OCI-LY7 (cell line): ENCODE data around the gene AFDN. TPM values are rescaled to one million over a fixed set of nuclear protein-coding genes. Genes with fewer than 3 reads are reported as not detected.

ENCODE experiments used
- BruUV-seq: library from RNA; stranded (reverse); fragments of 400-500 nt; replicated peaks from 2 replicates; lab custom pipeline; 2021; lab: Mats Ljungman, UMichigan
- CTCF ChIA-PET: fragments of 300-600 bp; sonication (Branson Sonifier 250); formaldehyde crosslinking; loops from one replicate; lab custom pipeline; 2022; ENCODE audit warnings: antibody characterized with exemption; ENCODE audit not compliant: unreplicated experiment; lab: Charles Lee
- POLR2A ChIA-PET: fragments of 300-600 bp; sonication (Branson Sonifier 250); formaldehyde crosslinking; loops from one replicate; lab custom pipeline; 2022; ENCODE audit warnings: antibody characterized with exemption; lab: Charles Lee
- DNase-seq: peaks from one replicate; pipeline ENCODE4 v3.0.0-alpha.2; 2015; ENCODE audit warnings: low spot score
- H2AFZ ChIP-seq: fragments of 200-600 bp; sonication (generic), shearing (Covaris generic); 2 replicates; pipeline ENCODE4 v1.6.1; 2014; ENCODE audit warnings: mild to moderate bottlenecking, antibody characterized with exemption, low read length, moderate library complexity
- H3K27ac ChIP-seq: fragments of 200-600 bp; sonication (generic); 2 replicates; pipeline ENCODE4 v1.5.1; 2014; ENCODE audit warnings: mixed run types, low read depth, mild to moderate bottlenecking, moderate library complexity, low read length, inconsistent platforms; ENCODE audit not compliant: poor library complexity, severe bottlenecking
- H3K36me3 ChIP-seq: fragments of 200-600 bp; sonication (generic); 2 replicates; pipeline ENCODE4 v1.6.1; 2014; ENCODE audit warnings: mild to moderate bottlenecking, antibody characterized with exemption, low read length, moderate library complexity, mixed read lengths; ENCODE audit not compliant: insufficient read depth
- H3K4me1 ChIP-seq: fragments of 200-600 bp; sonication (generic); 2 replicates; pipeline ENCODE4 v1.5.1; 2014; ENCODE audit warnings: mild to moderate bottlenecking, low read length; ENCODE audit not compliant: insufficient read depth, poor library complexity, severe bottlenecking
- H3K4me2 ChIP-seq: fragments of 200-600 bp; sonication (generic); 2 replicates; pipeline ENCODE4 v1.6.1; 2014; ENCODE audit warnings: mild to moderate bottlenecking, low read length
- H3K4me3 ChIP-seq: fragments of 200-600 bp; sonication (generic); 2 replicates; pipeline ENCODE4 v1.5.1; 2014; ENCODE audit warnings: mild to moderate bottlenecking, low read depth, low read length; ENCODE audit not compliant: poor library complexity, severe bottlenecking
- H3K79me2 ChIP-seq: fragments of 200-600 bp; sonication (generic); 2 replicates; pipeline ENCODE4 v1.6.1; 2016; ENCODE audit warnings: low read depth, mild to moderate bottlenecking, low read length, moderate library complexity, mixed read lengths; ENCODE audit not compliant: insufficient read depth
- H3K9me2 ChIP-seq: fragments of 200-600 bp; sonication (generic); 2 replicates; pipeline ENCODE4 v1.6.1; 2016; ENCODE audit warnings: mild to moderate bottlenecking, low read length, mixed read lengths; ENCODE audit not compliant: insufficient read depth
- H3K9me3 ChIP-seq: fragments of 200-600 bp; sonication (generic); 2 replicates; pipeline ENCODE4 v1.6.1; 2014; ENCODE audit warnings: mild to moderate bottlenecking, mixed run types, low read length, mixed read lengths
- H4K20me1 ChIP-seq: fragments of 200-600 bp; sonication (generic); 2 replicates; pipeline ENCODE4 v1.6.1; 2014; ENCODE audit warnings: mild to moderate bottlenecking, antibody characterized with exemption, low read length, moderate library complexity, mixed read lengths; ENCODE audit not compliant: insufficient read depth
- CTCF ChIP-seq: fragments of 200-600 bp; sonication (generic); conservative IDR thresholded peaks from 2 replicates; pipeline ENCODE4 v1.5.1; 2014; ENCODE audit warnings: mild to moderate bottlenecking, antibody characterized with exemption, low read length, moderate library complexity, mixed read lengths
- EZH2phosphoT487 ChIP-seq: fragments of 200-600 bp; sonication (generic); IDR thresholded peaks from 2 replicates; pipeline ENCODE4 v1.6.1; 2018; ENCODE audit warnings: low read depth, borderline replicate concordance, mild to moderate bottlenecking, mixed run types, antibody characterized with exemption, low read length, moderate library complexity, mixed read lengths
- intact Hi-C: fragments of 100-400 bp; cut with micrococcal nuclease; formaldehyde crosslinking; loops from one replicate; pipeline ENCODE4 v1.10.0; 2022; ENCODE audit not compliant: unreplicated experiment
- total RNA-seq, 2 experiments: library from RNA; depleted of rRNA in 1 of 2; stranded (reverse); fragments of >200 nt in 1 of 2; shearing (Covaris generic) in 1 of 2; gene quantifications; 2 replicates each; pipeline ENCODE4 v1.2.3, GENCODE V29; 2014 to 2022

The AFDN gene
- total RNA-seq, 2 experiments from 2014 or later, result 43.6 to 71.6 TPM

GRCh38 chr6:167910652-167911051 is 83.9 kb downstream of the AFDN start:
- H3K4me3 ChIP-seq, result no peak overlapping the region
- H3K9me2 ChIP-seq, result no peaks in the 10 kb centered on the region
- no peaks in the 10 kb centered on the region for H3K4me1 ChIP-seq
- no peaks in the 10 kb centered on the region for H3K79me2 ChIP-seq
- no peak for TF ChIP-seq CTCF
- TF ChIP-seq EZH2phosphoT487, result no peak
- intact Hi-C loops, result no loop called here
- POLR2A ChIA-PET, result interaction anchor here (1.4 kb wide), 1 partner anchor 14 kb away, joined by 4 read pairs; no protein-coding TSS in a partner anchor
- BruUV-seq, result no TSS peak
- no peak overlapping the region for H3K27ac ChIP-seq
- H4K20me1 ChIP-seq, result no peaks in the 10 kb centered on the region
- no peaks in the 10 kb centered on the region for H3K36me3 ChIP-seq
- H2AFZ ChIP-seq, result no peak overlapping the region
- DNase-seq, result no peak
- CTCF ChIA-PET, result no interaction called here
- no peaks in the 10 kb centered on the region for H3K9me3 ChIP-seq
- no peak overlapping the region for H3K4me2 ChIP-seq

DNA sequence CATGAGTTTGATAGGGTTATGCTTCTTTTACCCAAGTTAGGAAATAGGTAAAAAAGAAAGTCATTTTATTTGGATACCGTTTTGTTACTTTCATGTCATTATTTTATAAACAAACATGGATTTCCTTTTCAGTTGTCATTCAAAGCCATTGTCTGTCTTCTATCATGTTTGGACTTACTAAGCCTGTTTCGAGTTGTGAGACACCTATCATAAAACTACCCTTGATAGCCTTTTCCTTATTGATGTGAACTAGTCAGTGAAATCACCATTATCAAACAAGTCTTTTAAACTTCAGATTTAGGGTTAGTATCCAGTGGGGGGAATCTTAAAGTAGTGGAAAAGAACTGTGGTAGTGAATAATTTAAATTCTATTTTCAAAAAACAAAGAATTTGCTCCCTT is 85.8 kb downstream of the AFDN start:
- ChIA-PET POLR2A (no interaction called here), CTCF (no interaction called here)
- no peaks in the 10 kb centered on the region for H4K20me1 ChIP-seq
- no peak overlapping the region for H3K4me3 ChIP-seq
- TF ChIP-seq EZH2phosphoT487 (no peak), CTCF (no peak)
- H3K9me2 ChIP-seq, result no peaks in the 10 kb centered on the region
- H3K4me1 ChIP-seq, result no peaks in the 10 kb centered on the region
- no peak overlapping the region for H3K4me2 ChIP-seq
- no TSS peak for BruUV-seq
- intact Hi-C loops, result no loop called here
- H3K27ac ChIP-seq, result no peak overlapping the region
- no peaks in the 10 kb centered on the region for H3K79me2 ChIP-seq
- no peak for DNase-seq
- no peak overlapping the region for H2AFZ ChIP-seq
- H3K36me3 ChIP-seq, result no peaks in the 10 kb centered on the region
- no peaks in the 10 kb centered on the region for H3K9me3 ChIP-seq

DNA sequence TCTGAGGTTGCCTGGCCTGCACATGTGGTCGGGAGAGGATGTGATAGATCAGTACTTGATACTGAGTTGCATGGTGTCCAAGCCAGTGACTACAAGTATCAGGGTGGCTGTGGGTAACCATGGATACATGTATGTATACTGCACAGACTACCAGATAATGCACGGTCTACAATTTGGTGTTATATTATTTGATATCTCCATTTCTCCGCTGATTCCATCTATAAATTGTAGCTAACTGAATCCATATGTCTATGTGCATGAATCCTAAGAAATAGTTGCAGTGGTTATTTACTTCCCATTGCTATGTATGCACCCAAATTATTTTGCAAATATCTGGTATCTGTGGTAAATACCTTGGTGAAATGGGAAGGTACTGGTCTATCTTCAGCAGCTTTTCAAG is 87.0 kb downstream of the AFDN start:
- intact Hi-C loops, result no loop called here
- Histone ChIP-seq H3K9me3 (no peaks in the 10 kb centered on the region), H3K4me2 (no peak overlapping the region), H3K4me1 (no peaks in the 10 kb centered on the region), H4K20me1 (no peaks in the 10 kb centered on the region), H3K79me2 (no peaks in the 10 kb centered on the region), H3K36me3 (no peaks in the 10 kb centered on the region), H3K27ac (no peak overlapping the region), H3K4me3 (no peak overlapping the region), H3K9me2 (no peaks in the 10 kb centered on the region), H2AFZ (no peak overlapping the region)
- no peak for DNase-seq
- CTCF ChIA-PET, result no interaction called here
- POLR2A ChIA-PET, result no interaction called here
- BruUV-seq, result no TSS peak
- TF ChIP-seq EZH2phosphoT487, result no peak
- TF ChIP-seq CTCF, result no peak
